ENCODE results near the gene NOSTRIN. TPM values are rescaled to one million over a fixed set of nuclear protein-coding genes. Genes with fewer than 3 reads are reported as not detected.
"Not testable (repeated sequence)": the region's sequence is repeated elsewhere in the genome, so short reads cannot be mapped to it uniquely, and the experiment has no call there.

Gene NOSTRIN
- total and polyA plus RNA-seq, 4 experiments from 2014 or later = not detected

DNA sequence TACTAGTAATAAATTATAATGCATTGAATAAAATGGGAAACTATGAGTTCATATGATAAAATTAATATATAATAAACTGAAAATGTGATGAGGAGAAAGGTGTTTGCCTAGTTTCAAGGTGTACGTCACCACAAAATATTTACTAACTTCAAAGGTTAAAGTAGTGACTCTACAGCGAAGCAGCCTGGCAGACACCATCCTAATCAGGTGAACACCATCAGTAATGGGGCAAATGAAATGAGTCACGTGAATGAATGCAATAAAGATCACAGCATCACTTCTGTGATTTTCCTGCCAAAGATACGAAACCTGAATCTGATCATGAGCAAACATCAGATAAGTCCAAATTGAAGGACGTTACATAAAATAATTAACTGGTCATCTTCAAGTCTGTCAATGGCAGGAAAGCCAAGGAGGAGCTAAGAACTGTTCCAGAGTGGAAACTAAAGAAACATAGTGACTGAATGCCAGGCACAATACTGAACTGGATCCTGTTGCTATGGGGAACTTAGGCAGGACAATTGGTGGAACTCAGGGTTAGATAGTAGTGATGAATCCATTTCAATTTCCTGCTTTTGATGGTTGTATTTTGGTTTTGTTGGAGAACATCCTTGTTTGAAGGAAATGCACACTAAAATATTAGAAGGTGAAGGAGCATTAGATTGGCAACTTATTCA lies 12.1 kb upstream of the NOSTRIN start:
- H3K27me3 ChIP-seq (ENCODE audit: insufficient read depth, low read length) = no peaks in the 10 kb centered on the region
- no peak overlapping the region for H3K27ac ChIP-seq (ENCODE audit: low read depth, low read length)
- ChIA-PET POLR2A (ENCODE audit: partially characterized antibody) (no interaction called here), CTCF (ENCODE audit: partially characterized antibody) (no interaction called here)
- Mint-ChIP-seq H3K4me3 (no peak overlapping the region), H3K9me3 (peaks cover 0 to 3% (median 0%) of the 10 kb centered on the region in 8 donors), H3K36me3 (no peaks in the 10 kb centered on the region), H3K27ac (no peak overlapping the region), H3K4me1 (no peaks in the 10 kb centered on the region), H3K27me3 (no peaks in the 10 kb centered on the region)
- no peak overlapping the region for H3K4me3 ChIP-seq (ENCODE audit: low read length in 2 of 2)
- DNase-seq = no peak
- no peaks in the 10 kb centered on the region for H3K4me1 ChIP-seq (ENCODE audit: insufficient read depth, low read length)
- no peaks in the 10 kb centered on the region for H3K36me3 ChIP-seq (ENCODE audit: insufficient read depth, low read length)
- intact Hi-C loops (cut with micrococcal nuclease) = no loop called here
- no peaks in the 10 kb centered on the region for H3K9me3 ChIP-seq (ENCODE audit: control insufficient read depth in 1 of 2, low read length in 2 of 2)

- DNase-seq; CTCF ChIA-PET (ENCODE audit: partially characterized antibody); H3K4me3 ChIP-seq (ENCODE audit: low read length in 2 of 2); H3K27ac ChIP-seq (ENCODE audit: low read depth, low read length); H3K27me3 ChIP-seq (ENCODE audit: insufficient read depth, low read length); H3K4me3 Mint-ChIP-seq; H3K4me1 ChIP-seq (ENCODE audit: insufficient read depth, low read length); H3K36me3 Mint-ChIP-seq; POLR2A ChIA-PET (ENCODE audit: partially characterized antibody); H3K9me3 ChIP-seq (ENCODE audit: control insufficient read depth in 1 of 2, low read length in 2 of 2); H3K36me3 ChIP-seq (ENCODE audit: insufficient read depth, low read length); H3K4me1 Mint-ChIP-seq; H3K27ac Mint-ChIP-seq; H3K9me3 Mint-ChIP-seq; H3K27me3 Mint-ChIP-seq; intact Hi-C loops (cut with micrococcal nuclease): not testable (repeated sequence)
Measured at GRCh38 chr2:168791140-168791539, 11.3 kb upstream of the NOSTRIN start.

DNA sequence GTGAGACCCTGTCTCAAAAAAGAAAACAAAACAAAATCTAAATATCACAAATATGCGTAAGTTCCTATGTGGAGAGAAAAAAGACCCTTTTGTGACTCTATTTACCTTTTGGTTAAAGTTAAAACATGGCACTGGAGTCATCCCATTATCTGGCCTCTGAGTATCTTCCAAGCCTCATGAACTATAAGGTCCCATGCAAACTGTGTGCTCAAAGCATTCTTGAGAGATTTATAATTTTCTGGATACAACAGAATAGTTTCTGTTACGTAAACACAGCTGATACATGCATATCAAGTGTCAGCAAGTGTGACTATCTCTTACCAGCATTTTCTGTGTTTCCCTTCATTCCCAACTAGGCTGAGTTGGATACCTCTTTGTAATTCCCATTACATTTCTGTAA lies 8.8 kb upstream of the NOSTRIN start:
- POLR2A ChIA-PET (ENCODE audit: partially characterized antibody) = no interaction called here

GRCh38 chr2:168794968-168795367 lies 7.5 kb upstream of the NOSTRIN start:
- intact Hi-C loops (cut with micrococcal nuclease) = no loop called here
- Histone ChIP-seq H3K27ac (ENCODE audit: low read depth, low read length) (no peak overlapping the region), H3K4me1 (ENCODE audit: insufficient read depth, low read length) (no peaks in the 10 kb centered on the region), H3K27me3 (ENCODE audit: insufficient read depth, low read length) (no peaks in the 10 kb centered on the region), H3K4me3 (ENCODE audit: low read length in 2 of 2) (no peak overlapping the region), H3K9me3 (ENCODE audit: control insufficient read depth in 1 of 2, low read length in 2 of 2) (no peaks in the 10 kb centered on the region), H3K36me3 (ENCODE audit: insufficient read depth, low read length) (no peaks in the 10 kb centered on the region)
- H3K4me3 Mint-ChIP-seq = no peak overlapping the region
- peaks cover 2 to 7% of the 10 kb centered on the region in 2 donors for H3K27me3 Mint-ChIP-seq
- H3K36me3 Mint-ChIP-seq = no peaks in the 10 kb centered on the region
- H3K27ac Mint-ChIP-seq = no peak overlapping the region
- no peaks in the 10 kb centered on the region for H3K9me3 Mint-ChIP-seq
- DNase-seq = no peak
- ChIA-PET POLR2A (ENCODE audit: partially characterized antibody) (no interaction called here), CTCF (ENCODE audit: partially characterized antibody) (interaction anchor here (1.4 kb wide), 1 partner anchor 10 kb away, joined by 4 read pairs; no protein-coding TSS in a partner anchor)
- H3K4me1 Mint-ChIP-seq = no peaks in the 10 kb centered on the region

More for the DNA sequence above, 8.8 kb upstream of the NOSTRIN start:
- Mint-ChIP-seq H3K9me3 (no peaks in the 10 kb centered on the region), H3K27ac (no peak overlapping the region), H3K4me3 (no peak overlapping the region), H3K27me3 (peaks cover 0 to under 1% of the 10 kb centered on the region in 2 donors), H3K4me1 (no peaks in the 10 kb centered on the region), H3K36me3 (no peaks in the 10 kb centered on the region)
- H3K27ac ChIP-seq (ENCODE audit: low read depth, low read length) = no peak overlapping the region
- intact Hi-C loops (cut with micrococcal nuclease) = no loop called here
- no peaks in the 10 kb centered on the region for H3K27me3 ChIP-seq (ENCODE audit: insufficient read depth, low read length)
- CTCF ChIA-PET (ENCODE audit: partially characterized antibody) = no interaction called here
- H3K4me3 ChIP-seq (ENCODE audit: low read length in 2 of 2) = no peak overlapping the region
- H3K9me3 ChIP-seq (ENCODE audit: control insufficient read depth in 1 of 2, low read length in 2 of 2) = no peaks in the 10 kb centered on the region
- DNase-seq = no peak
- no peaks in the 10 kb centered on the region for H3K4me1 ChIP-seq (ENCODE audit: insufficient read depth, low read length)
- H3K36me3 ChIP-seq (ENCODE audit: insufficient read depth, low read length) = no peaks in the 10 kb centered on the region

DNA sequence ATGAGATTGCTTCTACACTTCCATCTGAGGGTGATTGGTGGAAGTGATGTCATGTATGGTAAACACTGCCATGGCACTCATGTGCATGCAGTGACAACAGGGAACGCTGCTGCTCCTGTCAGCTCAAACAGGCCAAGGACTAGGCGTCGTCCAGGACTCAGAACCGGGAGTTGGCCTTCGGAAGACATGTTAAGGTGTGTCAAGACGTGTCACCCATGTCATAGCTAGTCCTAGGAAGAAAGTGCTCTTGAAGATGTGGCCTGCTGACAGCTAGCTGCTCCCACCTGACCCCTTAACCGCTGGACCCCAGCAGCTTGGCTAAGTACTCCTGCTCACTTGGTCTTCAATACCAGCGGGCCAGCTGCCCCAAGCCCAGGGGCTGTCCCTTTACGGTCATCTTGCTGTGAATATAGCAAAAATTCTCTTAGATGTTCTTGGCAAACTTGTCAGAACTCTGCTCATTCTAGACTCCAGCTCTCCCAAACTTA lies 6.3 kb upstream of the NOSTRIN start:
- H3K27me3 Mint-ChIP-seq = peaks cover 2 to 10% of the 10 kb centered on the region in 2 donors
- no peak overlapping the region for H3K4me3 Mint-ChIP-seq
- H3K27ac Mint-ChIP-seq = no peak overlapping the region
- H3K9me3 Mint-ChIP-seq = no peaks in the 10 kb centered on the region
- H3K36me3 Mint-ChIP-seq = no peaks in the 10 kb centered on the region
- no peaks in the 10 kb centered on the region for H3K9me3 ChIP-seq (ENCODE audit: control insufficient read depth in 1 of 2, low read length in 2 of 2)
- no peaks in the 10 kb centered on the region for H3K4me1 Mint-ChIP-seq
- ChIA-PET POLR2A (ENCODE audit: partially characterized antibody) (interaction anchor here (0.7 kb wide), 1 partner anchor 1110 kb away, joined by 3 read pairs; no protein-coding TSS in a partner anchor), CTCF (ENCODE audit: partially characterized antibody) (interaction anchor here (0.7 to 1.4 kb wide), 2 partner anchors 9 to 233 kb away, joined by 4 to 5 read pairs; no protein-coding TSS in a partner anchor)
- no peak for DNase-seq
- intact Hi-C loops (cut with micrococcal nuclease) = no loop called here
- H3K4me3 ChIP-seq (ENCODE audit: low read length in 2 of 2) = no peak overlapping the region
- H3K4me1 ChIP-seq (ENCODE audit: insufficient read depth, low read length) = no peaks in the 10 kb centered on the region
- H3K36me3 ChIP-seq (ENCODE audit: insufficient read depth, low read length) = no peaks in the 10 kb centered on the region
- no peak overlapping the region for H3K27ac ChIP-seq (ENCODE audit: low read depth, low read length)
- H3K27me3 ChIP-seq (ENCODE audit: insufficient read depth, low read length) = no peaks in the 10 kb centered on the region

- Histone ChIP-seq H3K4me3 (ENCODE audit: low read length in 2 of 2) (no peak overlapping the region), H3K9me3 (ENCODE audit: control insufficient read depth in 1 of 2, low read length in 2 of 2) (no peaks in the 10 kb centered on the region), H3K27ac (ENCODE audit: low read depth, low read length) (no peak overlapping the region), H3K4me1 (ENCODE audit: insufficient read depth, low read length) (no peaks in the 10 kb centered on the region), H3K27me3 (ENCODE audit: insufficient read depth, low read length) (no peaks in the 10 kb centered on the region), H3K36me3 (ENCODE audit: insufficient read depth, low read length) (no peaks in the 10 kb centered on the region)
- CTCF ChIA-PET (ENCODE audit: partially characterized antibody) = interaction anchor here (0.7 kb wide), 1 partner anchor 232 kb away, joined by 5 read pairs; no protein-coding TSS in a partner anchor
- H3K4me1 Mint-ChIP-seq = no peaks in the 10 kb centered on the region
- intact Hi-C loops (cut with micrococcal nuclease) = no loop called here
- no peak overlapping the region for H3K4me3 Mint-ChIP-seq
- H3K27me3 Mint-ChIP-seq = peaks cover 2 to 10% of the 10 kb centered on the region in 2 donors
- no peaks in the 10 kb centered on the region for H3K36me3 Mint-ChIP-seq
- DNase-seq = no peak
- H3K9me3 Mint-ChIP-seq = no peaks in the 10 kb centered on the region
- POLR2A ChIA-PET (ENCODE audit: partially characterized antibody) = no interaction called here
- H3K27ac Mint-ChIP-seq = no peak overlapping the region
Measured at GRCh38 chr2:168796583-168797285, 5.7 kb upstream of the NOSTRIN start.

GRCh38 chr2:168797286-168797655 lies 5.2 kb upstream of the NOSTRIN start:
- intact Hi-C loops (cut with micrococcal nuclease) = no loop called here
- Mint-ChIP-seq H3K36me3 (no peaks in the 10 kb centered on the region), H3K27me3 (peaks cover 2 to 10% of the 10 kb centered on the region in 2 donors), H3K27ac (no peak overlapping the region), H3K9me3 (no peaks in the 10 kb centered on the region), H3K4me1 (no peaks in the 10 kb centered on the region), H3K4me3 (no peak overlapping the region)
- no peaks in the 10 kb centered on the region for H3K27me3 ChIP-seq (ENCODE audit: insufficient read depth, low read length)
- H3K9me3 ChIP-seq (ENCODE audit: control insufficient read depth in 1 of 2, low read length in 2 of 2) = no peaks in the 10 kb centered on the region
- DNase-seq = no peak
- H3K4me1 ChIP-seq (ENCODE audit: insufficient read depth, low read length) = no peaks in the 10 kb centered on the region
- ChIA-PET CTCF (ENCODE audit: partially characterized antibody) (no interaction called here), POLR2A (ENCODE audit: partially characterized antibody) (no interaction called here)
- H3K4me3 ChIP-seq (ENCODE audit: low read length in 2 of 2) = no peak overlapping the region
- no peak overlapping the region for H3K27ac ChIP-seq (ENCODE audit: low read depth, low read length)
- H3K36me3 ChIP-seq (ENCODE audit: insufficient read depth, low read length) = no peaks in the 10 kb centered on the region

All from CD4-positive, alpha-beta memory T cell (primary cell).